ENCODE data around the gene WNT7A.
A peak's percentile ranks its signal among the peaks of the same experiment; 100 is the strongest.
"Not testable (repeated sequence)": the region's sequence is repeated elsewhere in the genome, so short reads cannot be mapped to it uniquely, and the experiment has no call there.

The WNT7A gene

GRCh38 chr3:13879946-13880810 is at the start of gene WNT7A:
WNT7A (minus strand) TSS chr3:13880071; CDS start chr3:13879816, 255 bp downstream.
- no peak for DNase-seq

- DNase-seq, result not testable (repeated sequence)
Observed at GRCh38 chr3:13928741-13929140, 48.9 kb upstream of the WNT7A start.

- DNase-seq, result no peak
Observed at GRCh38 chr3:13927295-13927694, 47.4 kb upstream of the WNT7A start.

- DNase-seq, result no peak
Observed at GRCh38 chr3:13916375-13916774, 36.5 kb upstream of the WNT7A start.

- no peak for DNase-seq
Observed at GRCh38 chr3:13902648-13903238, 22.9 kb upstream of the WNT7A start.

GRCh38 chr3:13901935-13902584 is 22.2 kb upstream of the WNT7A start:
- DNase-seq, result no peak

- DNase-seq, result no peak
Observed at GRCh38 chr3:13898346-13898745, 18.5 kb upstream of the WNT7A start.

GRCh38 chr3:13896473-13897154 is 16.7 kb upstream of the WNT7A start:
- peak; percentile 42 for DNase-seq

- DNase-seq, result peak; percentile 74
Observed at GRCh38 chr3:13895155-13896105, 15.6 kb upstream of the WNT7A start.

- no peak for DNase-seq
Observed at GRCh38 chr3:13894807-13895154, 14.9 kb upstream of the WNT7A start.

GRCh38 chr3:13894096-13894806 is 14.4 kb upstream of the WNT7A start:
- no peak for DNase-seq

- DNase-seq, result no peak
Observed at GRCh38 chr3:13892304-13892703, 12.4 kb upstream of the WNT7A start.

GRCh38 chr3:13891492-13892073 is 11.7 kb upstream of the WNT7A start:
- no peak for DNase-seq

- no peak for DNase-seq
Observed at GRCh38 chr3:13891017-13891392, 11.1 kb upstream of the WNT7A start.

GRCh38 chr3:13890377-13891016 is 10.6 kb upstream of the WNT7A start:
- no peak for DNase-seq

- DNase-seq, result no peak
Observed at GRCh38 chr3:13888576-13888975, 8.7 kb upstream of the WNT7A start.

GRCh38 chr3:13887495-13888300 is 7.8 kb upstream of the WNT7A start:
- DNase-seq, result no peak

- DNase-seq, result no peak
Observed at GRCh38 chr3:13886593-13887129, 6.8 kb upstream of the WNT7A start.

GRCh38 chr3:13885704-13886010 is 5.8 kb upstream of the WNT7A start:
- no peak for DNase-seq

Data from amniotic stem cell (primary cell).